Middle frontal gyrus (tissue), 1 donor: ENCODE results near the gene SPOCK1.
"Not testable (repeated sequence)": the region's sequence is repeated elsewhere in the genome, so short reads cannot be mapped to it uniquely, and the experiment has no call there.

Source experiments
- DNase-seq: peaks from one replicate; pipeline ENCODE4 v3.0.0-alpha.2; 2015; ENCODE audit warnings: low spot score; ENCODE audit errors: extremely low spot score

SPOCK1 gene

DNA sequence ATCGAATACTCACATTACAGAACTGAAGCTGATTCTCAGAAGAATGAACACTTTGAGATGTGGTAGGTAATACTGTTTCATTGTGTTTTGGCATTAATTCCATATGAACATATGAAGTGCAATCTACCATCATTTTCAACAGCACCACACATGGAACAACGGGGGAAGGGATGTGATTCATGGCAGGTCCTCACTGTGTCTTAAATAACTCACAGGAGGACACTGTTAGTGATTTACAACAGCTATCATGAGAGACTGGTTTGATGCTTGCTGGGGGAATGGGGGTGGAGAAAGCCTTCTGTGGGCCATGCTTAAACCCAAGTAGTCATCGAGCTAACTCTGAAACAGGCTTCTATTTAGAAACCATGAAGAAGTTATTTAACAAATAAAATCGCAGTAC is 232.9 kb downstream of the SPOCK1 start:
- DNase-seq = no peak

DNA sequence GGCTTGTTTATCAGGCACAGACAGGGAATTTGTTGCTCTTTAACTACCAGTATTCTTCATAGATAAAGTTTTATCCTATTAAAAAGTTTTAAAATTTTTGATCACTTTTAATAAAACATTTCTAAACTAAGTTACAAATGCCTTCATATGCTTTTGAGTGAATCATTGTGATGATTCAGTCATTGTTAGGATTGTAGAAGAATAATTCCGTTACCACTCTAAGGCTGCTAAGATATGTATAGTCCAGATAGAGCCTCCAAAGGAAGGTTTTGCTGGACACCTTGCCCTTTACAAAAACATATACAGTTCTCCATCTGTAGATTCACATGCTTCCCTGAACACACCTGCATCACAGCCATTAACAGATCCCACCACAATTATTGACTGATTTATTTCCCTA is 233.7 kb downstream of the SPOCK1 start:
- no peak for DNase-seq

GRCh38 chr5:137264573-137264972 is 234.6 kb downstream of the SPOCK1 start:
- DNase-seq = no peak

- DNase-seq = no peak
Measured at GRCh38 chr5:137264041-137264440, 235.1 kb downstream of the SPOCK1 start.

DNA sequence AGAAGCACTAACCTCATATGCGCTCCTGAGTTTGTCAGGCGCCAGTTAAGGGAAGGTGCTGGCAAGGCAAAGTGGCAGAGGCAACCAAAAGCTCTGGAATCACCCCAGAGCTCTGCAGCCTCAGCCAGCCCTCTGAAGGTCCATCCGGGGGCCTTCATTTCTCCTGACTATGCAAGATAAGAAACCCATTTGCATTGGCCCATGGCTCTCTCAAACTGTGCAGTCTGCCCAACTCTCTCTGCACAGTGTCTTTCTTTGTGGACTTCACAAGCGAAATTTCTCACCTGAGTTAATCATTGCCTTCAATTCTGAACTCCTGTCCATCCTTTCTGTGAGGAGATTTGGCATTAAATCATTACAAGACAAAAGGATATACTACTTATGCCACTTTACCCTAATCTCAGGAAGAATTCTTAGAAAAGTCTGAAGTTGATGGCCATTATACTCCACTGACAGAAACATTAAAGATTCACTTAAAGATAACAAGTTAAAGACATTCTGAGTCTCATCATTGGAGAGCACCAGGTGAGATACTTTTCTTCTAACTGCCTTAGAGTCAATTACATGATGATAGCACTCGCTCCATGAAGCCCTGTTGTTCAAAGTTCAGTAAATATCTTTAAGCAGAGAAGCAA is 235.6 kb downstream of the SPOCK1 start:
- no peak for DNase-seq

DNA sequence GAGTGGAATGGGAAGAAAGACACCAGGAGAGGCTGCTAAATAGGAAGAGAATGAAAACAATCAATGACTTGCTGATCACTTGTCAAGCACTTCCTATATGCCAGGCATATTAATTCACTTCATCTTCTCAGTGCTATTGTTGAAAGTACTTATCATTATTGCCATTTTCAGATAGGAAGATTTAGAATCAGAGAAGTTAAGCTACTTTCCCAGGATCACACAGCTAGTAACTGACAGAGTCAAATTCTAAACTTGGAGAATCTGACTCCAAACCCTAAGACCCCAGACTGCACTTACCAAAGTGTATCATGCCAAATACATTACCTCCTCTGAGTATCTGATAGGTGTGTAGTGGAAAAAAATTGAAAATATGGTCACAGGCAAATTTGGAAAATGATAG is 236.3 kb downstream of the SPOCK1 start:
- no peak for DNase-seq

DNA sequence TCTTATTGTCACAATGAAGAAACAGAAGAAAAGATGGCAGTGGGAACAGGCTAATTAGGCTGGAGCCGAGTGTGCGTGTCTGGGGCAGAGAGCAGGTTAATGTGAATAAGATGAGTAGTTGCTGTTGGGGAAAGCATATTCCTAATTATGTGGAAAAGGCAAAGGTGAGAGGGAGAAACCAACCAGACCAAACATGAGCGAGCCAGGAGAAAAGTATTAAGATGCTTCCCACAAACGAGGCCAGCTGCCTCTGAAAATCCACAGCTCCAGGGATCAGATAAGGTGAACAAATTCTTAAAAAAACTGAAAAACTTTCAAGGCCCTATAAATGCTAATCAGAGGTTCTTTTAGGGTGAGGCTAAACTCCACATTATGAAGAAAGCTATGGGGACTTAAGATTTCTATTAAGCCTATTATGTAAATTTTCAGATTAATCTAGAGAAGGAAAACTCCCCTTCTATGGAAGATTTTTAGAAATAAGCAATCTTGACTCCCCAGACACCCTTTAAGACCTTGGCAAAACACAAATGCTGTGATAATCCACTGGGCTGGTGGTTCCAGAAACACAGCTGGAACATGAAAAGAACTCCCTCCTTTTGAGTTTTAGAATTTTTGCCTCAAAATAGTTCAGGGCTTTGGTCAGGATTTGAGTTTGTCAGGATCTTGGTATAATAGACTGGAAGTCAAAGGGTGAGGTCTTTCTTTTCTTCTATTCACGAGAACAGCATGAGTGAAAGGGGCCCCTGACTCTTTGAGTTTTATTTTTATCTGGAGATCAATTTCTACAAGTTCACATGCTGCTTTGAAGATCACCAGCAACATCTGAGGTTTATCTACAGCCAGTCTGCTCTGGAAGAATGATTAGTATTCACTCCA is 238.1 kb downstream of the SPOCK1 start:
- DNase-seq = no peak

GRCh38 chr5:137259115-137259514 is 240.0 kb downstream of the SPOCK1 start:
- DNase-seq = not testable (repeated sequence)

DNA sequence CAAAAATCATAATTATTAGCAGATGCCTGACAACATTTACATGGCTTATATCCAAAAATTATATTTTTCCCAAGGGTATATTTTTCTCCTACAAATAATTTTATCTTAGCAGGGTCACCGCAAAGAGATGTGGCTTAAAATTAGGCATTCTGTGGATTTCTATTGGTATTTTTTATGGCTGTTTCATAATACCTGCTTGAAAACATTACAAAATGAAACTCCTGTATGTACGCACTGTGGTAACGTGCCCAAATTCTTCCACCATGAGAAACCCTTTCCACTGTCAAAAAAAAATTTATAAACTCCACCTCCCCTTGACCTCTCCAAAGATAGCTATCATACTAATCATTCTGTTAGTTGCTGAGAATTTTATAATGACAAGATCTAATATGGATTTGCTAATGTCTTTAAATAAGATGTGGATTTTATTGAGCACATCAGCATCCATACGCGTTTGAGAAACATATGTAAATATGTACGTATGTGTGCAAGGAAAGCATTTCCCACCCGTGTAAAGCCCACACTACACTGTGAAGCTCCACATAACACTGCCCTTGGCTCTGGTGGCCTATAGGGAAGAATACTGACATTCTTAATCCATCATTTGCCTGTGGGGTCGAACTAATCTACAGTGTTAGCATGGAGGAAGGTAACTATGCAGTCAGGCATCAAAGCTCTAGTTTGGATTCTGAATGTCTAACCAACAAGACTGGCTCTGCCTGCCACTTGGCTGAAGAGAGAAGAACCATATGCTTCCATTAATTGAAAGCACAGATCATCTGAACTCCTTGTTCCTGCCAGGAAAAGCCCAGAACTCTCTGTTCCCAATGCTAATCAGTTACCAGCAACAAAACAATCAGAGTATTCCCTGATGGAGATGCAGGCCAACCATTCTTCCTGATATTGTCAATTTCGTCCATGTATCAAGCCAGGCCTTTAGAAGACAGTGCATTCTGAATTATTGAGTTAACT is 244.7 kb downstream of the SPOCK1 start:
- no peak for DNase-seq

GRCh38 chr5:137252512-137252911 is 246.6 kb downstream of the SPOCK1 start:
- DNase-seq = no peak

- DNase-seq = no peak
Measured at GRCh38 chr5:137250421-137250820, 248.7 kb downstream of the SPOCK1 start.

DNA sequence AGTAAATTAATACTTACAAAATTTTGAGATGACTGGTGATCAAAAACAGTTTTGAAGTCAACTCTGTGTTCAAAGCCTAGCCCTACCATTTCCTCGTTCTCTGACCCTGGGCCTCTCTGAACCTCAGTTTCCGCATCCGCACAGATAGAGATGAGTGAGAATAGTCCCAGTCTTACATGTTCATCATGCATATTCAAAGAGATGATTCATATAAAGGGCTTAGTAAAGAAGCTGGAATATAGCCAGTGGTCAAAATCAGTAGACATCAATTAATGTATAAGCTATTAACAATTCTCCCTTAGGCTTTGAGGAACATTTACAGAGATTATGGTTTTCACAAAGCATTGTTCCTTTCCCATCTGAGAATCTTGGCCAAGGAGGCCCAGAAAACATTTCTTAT is 250.6 kb downstream of the SPOCK1 start:
- no peak for DNase-seq

DNA sequence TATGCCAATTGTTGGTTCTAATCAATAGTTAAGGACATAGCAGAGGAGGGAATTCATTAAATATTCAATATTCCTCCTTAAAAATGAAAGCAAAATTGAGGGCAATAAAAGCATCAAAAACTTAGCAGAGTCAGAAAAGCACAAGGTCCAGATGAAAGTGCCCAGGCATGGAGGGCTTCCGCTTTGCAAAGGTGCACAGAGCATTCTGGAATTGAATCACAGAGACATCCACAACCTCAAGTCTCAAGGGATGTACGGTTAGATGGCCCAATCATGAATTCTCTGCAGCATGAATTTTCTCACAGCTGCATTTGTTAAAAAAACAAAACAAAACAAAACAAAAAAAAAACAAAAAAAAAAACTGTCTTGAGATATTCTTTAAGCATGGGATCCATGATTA is 253.7 kb downstream of the SPOCK1 start:
- no peak for DNase-seq

GRCh38 chr5:137240285-137240684 is 258.8 kb downstream of the SPOCK1 start:
- DNase-seq = no peak

DNA sequence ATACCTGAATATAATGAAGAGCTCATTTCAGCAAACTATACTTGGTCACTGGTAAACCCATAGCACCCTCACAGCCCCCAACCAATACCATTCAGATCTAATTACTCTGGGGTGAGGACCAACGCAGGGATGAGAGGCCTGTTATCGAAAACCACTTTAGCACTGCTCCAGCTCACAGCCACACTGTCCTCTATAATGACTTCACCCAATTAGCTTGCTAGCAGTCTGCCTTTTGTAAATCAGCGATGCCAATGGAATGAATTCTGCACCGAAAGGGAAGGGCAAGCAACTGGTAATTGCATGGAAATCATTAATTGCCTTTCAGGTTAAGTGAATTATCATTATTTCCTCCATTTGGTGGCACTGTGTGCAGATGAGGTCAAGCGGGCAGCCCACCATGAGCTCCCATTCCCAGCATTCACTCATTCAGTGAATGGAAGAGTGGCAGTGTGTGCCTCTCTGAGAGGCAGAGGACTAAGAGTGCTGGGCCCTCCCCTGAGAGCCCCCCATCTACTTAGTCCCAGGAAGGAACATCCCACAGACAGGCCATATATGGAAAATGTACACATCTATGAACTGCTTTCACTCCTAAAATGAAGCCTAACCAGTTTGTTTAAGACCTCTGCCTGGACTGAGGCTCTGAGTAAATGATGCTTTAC is 262.1 kb downstream of the SPOCK1 start:
- DNase-seq = no peak

DNA sequence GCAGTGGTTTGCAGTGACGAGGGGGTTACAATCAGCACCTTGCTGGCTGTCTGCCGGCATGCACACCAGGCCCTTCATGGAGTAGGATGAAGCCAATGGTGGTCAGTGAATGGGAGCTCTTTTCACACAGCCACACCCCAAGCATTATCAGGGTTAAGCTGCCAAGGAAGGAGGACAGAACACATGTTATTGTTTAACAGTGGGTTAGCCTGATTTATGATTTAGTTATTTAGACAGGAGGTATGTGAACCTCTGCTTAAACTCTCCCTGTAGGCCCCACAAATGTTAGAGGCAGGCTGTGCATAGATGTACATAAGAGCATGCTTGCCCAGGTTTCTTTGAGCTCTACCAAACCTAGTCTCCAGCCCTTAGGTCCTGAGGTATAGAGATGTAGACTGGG is 262.9 kb downstream of the SPOCK1 start:
- no peak for DNase-seq

DNA sequence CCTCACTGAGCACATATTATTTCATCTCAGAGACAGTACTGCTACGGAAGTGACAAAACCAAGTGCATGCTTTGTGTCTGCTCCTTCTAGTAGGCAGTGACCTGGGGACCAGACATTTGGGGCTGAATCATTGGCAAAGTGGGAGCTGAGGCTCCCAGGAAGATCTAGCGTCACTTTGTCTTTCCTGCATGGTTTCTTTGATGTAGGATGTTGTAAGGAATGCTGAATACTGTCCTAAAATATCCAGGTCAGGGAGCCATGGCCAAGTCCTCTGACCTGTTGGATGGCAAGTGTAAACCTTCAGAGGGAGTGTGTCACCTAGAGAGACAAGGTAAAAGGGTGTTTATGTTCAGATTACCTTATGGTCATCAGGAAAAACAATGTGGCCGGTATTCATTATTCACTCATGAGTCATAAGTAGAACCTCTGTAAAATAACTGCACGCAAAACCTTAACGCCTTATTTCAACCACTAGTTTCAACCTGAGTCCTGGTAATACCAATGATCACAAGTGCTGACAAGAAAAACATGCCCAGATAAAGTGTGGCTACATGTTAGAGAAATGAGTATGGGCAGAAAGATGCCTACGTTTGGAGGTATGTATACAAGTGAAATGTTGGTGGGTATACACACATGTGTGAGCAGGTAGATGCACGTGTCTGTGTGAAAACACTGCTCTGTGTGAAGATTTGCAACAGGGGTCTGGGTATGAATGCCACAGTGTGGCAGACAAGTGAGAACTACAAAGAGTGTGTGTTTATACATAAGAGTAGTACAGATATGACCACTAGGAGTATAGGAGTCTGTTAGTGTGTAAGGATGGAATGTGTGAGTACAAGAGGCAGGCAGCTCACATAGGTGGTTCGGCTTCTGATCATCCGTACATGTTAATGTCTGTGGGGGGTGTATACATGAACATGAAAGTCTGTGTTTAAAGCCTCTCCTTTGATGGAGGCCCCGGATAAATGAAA is 263.9 kb downstream of the SPOCK1 start:
- DNase-seq = no peak

DNA sequence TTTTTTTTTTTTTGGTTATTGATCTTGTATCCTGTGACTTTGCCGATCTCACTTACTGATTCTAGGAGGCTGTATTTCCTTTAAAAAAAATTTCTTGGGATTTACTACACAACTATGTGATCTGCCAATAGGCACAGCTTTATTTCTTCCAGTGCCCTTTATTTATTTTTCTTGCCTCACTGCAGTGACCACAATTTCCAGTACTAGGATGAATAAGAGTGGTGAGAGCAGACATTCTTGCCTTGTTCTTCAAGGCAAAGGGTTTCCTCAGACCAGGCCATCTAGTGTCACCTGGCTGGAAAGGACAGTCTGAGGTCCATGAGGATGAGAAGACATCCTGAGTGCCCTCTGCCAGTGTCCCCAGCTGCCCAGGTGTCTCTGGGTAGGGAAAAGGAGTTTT is 265.4 kb downstream of the SPOCK1 start:
- no peak for DNase-seq

- not testable (repeated sequence) for DNase-seq
Measured at GRCh38 chr5:137233304-137233703, 265.8 kb downstream of the SPOCK1 start.

DNA sequence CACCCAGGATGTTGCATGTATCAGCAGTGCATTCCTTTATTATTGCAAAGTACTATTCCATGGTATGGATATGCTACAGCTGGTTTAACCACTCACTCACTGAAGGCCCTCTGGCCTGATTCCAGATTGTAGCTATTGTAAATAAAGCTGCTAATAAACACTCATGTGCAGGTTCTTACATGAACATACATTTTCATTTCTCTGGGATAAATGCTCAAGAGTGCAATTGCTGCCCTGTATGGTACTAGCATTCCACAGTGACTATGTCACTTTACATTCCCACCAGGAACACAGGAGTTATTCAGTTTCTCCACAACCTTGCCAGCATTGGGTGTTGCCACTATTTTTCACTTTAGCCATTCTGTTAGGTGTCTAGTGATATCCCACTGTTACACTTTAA is 267.6 kb downstream of the SPOCK1 start:
- no peak for DNase-seq
